Measurements from ENCODE around the gene FAM114A2. TPM values are rescaled to one million over a fixed set of nuclear protein-coding genes. Genes with fewer than 3 reads are reported as not detected.

FAM114A2 gene
- total RNA-seq (2022) (21.3 and 23.5 TPM in 2 replicates), Bru-seq, nascent RNA (percentile 63 among the genes with signal in this experiment), BruChase-seq, experiment 1, labeled RNA remaining after a 6-hour chase (percentile 56 among the genes with signal in this experiment), BruChase-seq, experiment 2, labeled RNA remaining after a 2-hour chase (percentile 54 among the genes with signal in this experiment)
- long read RNA-seq, full-length matches to known transcripts = 12 of 18 reads
- long read RNA-seq, partial matches to known transcripts = 0 of 18 reads
- long read RNA-seq, other reads (novel, unspliced or antisense) = 6 of 18 reads

DNA sequence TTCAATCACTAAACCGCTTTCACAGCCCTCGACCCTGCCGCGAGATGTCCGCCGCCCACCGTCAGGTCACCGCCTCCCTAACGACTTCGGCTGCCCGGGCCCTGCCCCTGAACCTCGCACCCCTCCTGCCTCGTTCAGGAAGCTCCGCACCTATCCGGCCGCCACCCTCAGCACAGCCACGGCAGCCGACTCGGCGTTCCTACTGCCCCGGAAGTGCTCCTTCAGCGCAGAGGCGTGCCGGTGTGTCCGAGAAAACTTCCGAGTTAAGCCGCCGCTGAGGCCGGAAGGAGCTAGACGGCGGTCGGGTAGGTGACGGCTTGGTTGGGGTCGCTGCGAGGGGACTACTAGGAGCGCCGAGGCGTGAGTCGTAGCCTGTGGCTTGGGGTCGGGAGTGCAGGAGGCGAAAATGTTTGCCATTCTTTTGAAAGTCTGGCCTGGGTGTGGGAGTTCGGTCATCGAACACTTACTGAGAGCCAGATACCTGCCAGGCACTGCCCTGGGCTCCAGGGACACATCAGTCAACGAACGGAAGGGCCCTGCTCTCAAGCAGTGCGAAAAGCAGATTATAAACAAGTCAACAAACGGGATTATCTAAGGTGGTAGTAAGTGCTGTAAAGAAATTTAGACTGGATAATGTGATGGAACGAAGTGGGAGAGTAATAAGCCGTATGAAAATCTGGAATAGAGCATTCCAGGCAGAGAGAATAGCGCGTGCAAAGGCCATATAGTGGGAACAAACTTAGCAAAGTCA, at the start of gene FAM114A2, which contains the start of gene MFAP3:
Gene FAM114A2 (minus strand): TSS at position 204 of the 751 bp plus-strand sequence. CDS start 3,957 bp downstream, outside the sequence.
Gene MFAP3 (plus strand): TSS at position 261 of the 751 bp plus-strand sequence. CDS start 10,756 bp downstream, outside the sequence.
- Mint-ChIP-seq H3K27ac (ENCODE audit: unreplicated experiment) (peak within 1 kb of the TSS; percentile 89), H3K36me3 (ENCODE audit: insufficient read depth, unreplicated experiment) (peaks cover 16% of the 10 kb centered on the region), H3K4me3 (ENCODE audit: low read depth, unreplicated experiment) (peak within 1 kb of the TSS; percentile 96), H3K9me3 (ENCODE audit: low read depth, unreplicated experiment) (no peaks in the 10 kb centered on the region), H3K4me1 (ENCODE audit: low read depth, unreplicated experiment) (peaks cover 23% of the 10 kb centered on the region), H3K27me3 (ENCODE audit: unreplicated experiment) (no peaks in the 10 kb centered on the region)
- CTCF ChIA-PET = interaction anchor here (0.7 to 1.6 kb wide), 7 partner anchors 12 to 601 kb away, joined by 3 to 8 read pairs (median 3); no protein-coding TSS in a partner anchor
- BruUV-seq (replicated peaks) = no TSS peak
- intact Hi-C loops (cut with micrococcal nuclease; ENCODE audit: unreplicated experiment) = no loop called here
- DNase-seq = peak; percentile 93
- TF ChIP-seq, protein P1, sequence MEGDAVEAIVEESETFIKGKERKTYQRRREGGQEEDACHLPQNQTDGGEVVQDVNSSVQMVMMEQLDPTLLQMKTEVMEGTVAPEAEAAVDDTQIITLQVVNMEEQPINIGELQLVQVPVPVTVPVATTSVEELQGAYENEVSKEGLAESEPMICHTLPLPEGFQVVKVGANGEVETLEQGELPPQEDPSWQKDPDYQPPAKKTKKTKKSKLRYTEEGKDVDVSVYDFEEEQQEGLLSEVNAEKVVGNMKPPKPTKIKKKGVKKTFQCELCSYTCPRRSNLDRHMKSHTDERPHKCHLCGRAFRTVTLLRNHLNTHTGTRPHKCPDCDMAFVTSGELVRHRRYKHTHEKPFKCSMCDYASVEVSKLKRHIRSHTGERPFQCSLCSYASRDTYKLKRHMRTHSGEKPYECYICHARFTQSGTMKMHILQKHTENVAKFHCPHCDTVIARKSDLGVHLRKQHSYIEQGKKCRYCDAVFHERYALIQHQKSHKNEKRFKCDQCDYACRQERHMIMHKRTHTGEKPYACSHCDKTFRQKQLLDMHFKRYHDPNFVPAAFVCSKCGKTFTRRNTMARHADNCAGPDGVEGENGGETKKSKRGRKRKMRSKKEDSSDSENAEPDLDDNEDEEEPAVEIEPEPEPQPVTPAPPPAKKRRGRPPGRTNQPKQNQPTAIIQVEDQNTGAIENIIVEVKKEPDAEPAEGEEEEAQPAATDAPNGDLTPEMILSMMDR (IDR thresholded peaks at IDR 0.05; ENCODE audit: unreplicated experiment) = no peak

DNA sequence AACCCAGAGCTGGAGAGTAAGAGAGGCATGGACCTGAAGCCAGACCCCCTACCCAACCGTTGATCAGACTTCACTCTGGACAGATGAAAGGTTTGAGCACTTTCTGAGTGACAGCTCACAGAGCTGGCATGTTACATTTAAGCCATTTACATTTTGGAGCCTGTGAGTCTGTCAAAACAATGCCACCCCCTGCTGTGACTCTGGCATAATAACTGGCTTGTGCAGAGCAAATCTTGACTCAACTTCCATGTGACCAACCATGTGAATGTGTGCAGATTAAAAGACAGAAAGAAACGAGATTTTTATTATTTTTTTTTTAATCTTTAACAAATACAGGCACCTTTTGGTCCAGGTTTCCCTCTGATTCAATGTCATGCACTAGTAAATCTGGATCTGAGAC, 48.5 kb upstream of the FAM114A2 start:
- CTCF ChIA-PET = interaction anchor here (1.3 kb wide), 1 partner anchor 15 kb away, joined by 5 read pairs; no protein-coding TSS in a partner anchor
- intact Hi-C loops (cut with micrococcal nuclease; ENCODE audit: unreplicated experiment) = no loop called here
- no peak overlapping the region for H3K4me3 Mint-ChIP-seq (ENCODE audit: low read depth, unreplicated experiment)
- no peaks in the 10 kb centered on the region for H3K9me3 Mint-ChIP-seq (ENCODE audit: low read depth, unreplicated experiment)
- H3K27ac Mint-ChIP-seq (ENCODE audit: unreplicated experiment) = no peak overlapping the region
- TF ChIP-seq, protein P1 (IDR thresholded peaks at IDR 0.05; ENCODE audit: unreplicated experiment) = no peak
- DNase-seq = no peak
- BruUV-seq (replicated peaks) = no TSS peak
- peaks cover 67% of the 10 kb centered on the region for H3K27me3 Mint-ChIP-seq (ENCODE audit: unreplicated experiment)
- no peaks in the 10 kb centered on the region for H3K36me3 Mint-ChIP-seq (ENCODE audit: insufficient read depth, unreplicated experiment)
- no peaks in the 10 kb centered on the region for H3K4me1 Mint-ChIP-seq (ENCODE audit: low read depth, unreplicated experiment)

DNA sequence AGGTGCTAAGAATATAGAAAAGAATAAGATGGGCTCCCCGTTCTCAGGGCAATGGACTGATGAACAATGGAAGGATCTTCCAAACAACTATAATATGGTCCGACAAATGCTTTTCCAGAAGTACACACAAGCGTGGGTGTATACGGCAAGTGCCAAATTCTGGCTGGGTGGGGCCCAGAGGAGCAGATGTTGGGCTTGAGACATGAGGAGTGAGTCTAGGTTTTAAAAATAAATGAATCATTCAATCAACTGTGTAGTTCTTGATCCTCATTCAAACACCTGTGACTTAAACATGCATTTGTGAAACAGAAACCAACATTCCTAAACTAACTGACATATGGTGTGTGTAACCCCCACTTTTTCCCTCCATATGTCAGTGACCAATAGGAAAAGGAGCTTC, 47.9 kb upstream of the FAM114A2 start:
- H3K4me1 Mint-ChIP-seq (ENCODE audit: low read depth, unreplicated experiment) = no peaks in the 10 kb centered on the region
- DNase-seq = no peak
- no peaks in the 10 kb centered on the region for H3K9me3 Mint-ChIP-seq (ENCODE audit: low read depth, unreplicated experiment)
- H3K27ac Mint-ChIP-seq (ENCODE audit: unreplicated experiment) = no peak overlapping the region
- TF ChIP-seq, protein P1 (IDR thresholded peaks at IDR 0.05; ENCODE audit: unreplicated experiment) = no peak
- no TSS peak for BruUV-seq (replicated peaks)
- CTCF ChIA-PET = interaction anchor here (1.3 kb wide), 1 partner anchor 15 kb away, joined by 5 read pairs; no protein-coding TSS in a partner anchor
- no peaks in the 10 kb centered on the region for H3K36me3 Mint-ChIP-seq (ENCODE audit: insufficient read depth, unreplicated experiment)
- no peak overlapping the region for H3K4me3 Mint-ChIP-seq (ENCODE audit: low read depth, unreplicated experiment)
- peaks cover 60% of the 10 kb centered on the region for H3K27me3 Mint-ChIP-seq (ENCODE audit: unreplicated experiment)
- intact Hi-C loops (cut with micrococcal nuclease; ENCODE audit: unreplicated experiment) = no loop called here

DNA sequence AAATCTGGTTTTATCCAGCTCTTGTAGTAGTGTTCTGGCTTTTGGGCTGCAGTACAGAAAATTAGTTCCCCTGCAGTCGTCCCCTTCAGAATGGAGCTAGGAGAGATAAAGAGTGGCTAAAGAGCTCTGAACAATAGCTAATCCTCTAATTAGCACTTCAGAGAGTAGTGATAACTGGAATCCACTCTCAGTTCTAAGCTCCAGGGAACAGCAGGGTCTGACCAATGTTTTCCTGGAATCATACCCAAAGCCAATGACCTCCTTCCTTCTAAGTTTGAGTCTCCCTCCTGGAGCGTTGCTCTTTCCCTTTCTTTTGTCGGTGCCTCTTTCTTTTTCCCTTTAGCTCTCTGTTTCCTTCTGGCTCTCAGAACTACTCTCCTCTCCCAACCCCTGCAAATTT, 47.4 kb upstream of the FAM114A2 start:
- no peak overlapping the region for H3K4me3 Mint-ChIP-seq (ENCODE audit: low read depth, unreplicated experiment)
- no peak overlapping the region for H3K27ac Mint-ChIP-seq (ENCODE audit: unreplicated experiment)
- no peaks in the 10 kb centered on the region for H3K36me3 Mint-ChIP-seq (ENCODE audit: insufficient read depth, unreplicated experiment)
- TF ChIP-seq, protein P1 (IDR thresholded peaks at IDR 0.05; ENCODE audit: unreplicated experiment) = no peak
- peaks cover 55% of the 10 kb centered on the region for H3K27me3 Mint-ChIP-seq (ENCODE audit: unreplicated experiment)
- no peak for DNase-seq
- BruUV-seq (replicated peaks) = no TSS peak
- no peaks in the 10 kb centered on the region for H3K9me3 Mint-ChIP-seq (ENCODE audit: low read depth, unreplicated experiment)
- intact Hi-C loops (cut with micrococcal nuclease; ENCODE audit: unreplicated experiment) = no loop called here
- CTCF ChIA-PET = interaction anchor here (1.3 kb wide), 1 partner anchor 14 kb away, joined by 5 read pairs; no protein-coding TSS in a partner anchor
- H3K4me1 Mint-ChIP-seq (ENCODE audit: low read depth, unreplicated experiment) = no peaks in the 10 kb centered on the region

Measured in Calu3 (cell line).